AG08395 (cell line): Measurements from ENCODE around the gene RADIL.

Source experiments
- DNase-seq: peaks from one replicate; pipeline ENCODE4 v3.0.0; 2012; ENCODE audit warnings: mixed read lengths, low spot score

RADIL gene

GRCh38 chr7:4851459-4852422, 31.8 kb downstream of the RADIL start:
- DNase-seq: peak; percentile 65

GRCh38 chr7:4850262-4850795, 33.2 kb downstream of the RADIL start:
- no peak for DNase-seq

- peak; percentile 48 for DNase-seq
Measured at GRCh38 chr7:4849390-4849789, 34.1 kb downstream of the RADIL start.

GRCh38 chr7:4845740-4846142, 37.8 kb downstream of the RADIL start:
- DNase-seq: peak; percentile 15

- no peak for DNase-seq
Measured at GRCh38 chr7:4842319-4843064, 41.0 kb downstream of the RADIL start.

GRCh38 chr7:4841836-4842235, 41.7 kb downstream of the RADIL start:
- no peak for DNase-seq

- no peak for DNase-seq
Measured at GRCh38 chr7:4841007-4841784, 42.3 kb downstream of the RADIL start.

- no peak for DNase-seq
Measured at GRCh38 chr7:4840079-4840501, 43.4 kb downstream of the RADIL start.

DNA sequence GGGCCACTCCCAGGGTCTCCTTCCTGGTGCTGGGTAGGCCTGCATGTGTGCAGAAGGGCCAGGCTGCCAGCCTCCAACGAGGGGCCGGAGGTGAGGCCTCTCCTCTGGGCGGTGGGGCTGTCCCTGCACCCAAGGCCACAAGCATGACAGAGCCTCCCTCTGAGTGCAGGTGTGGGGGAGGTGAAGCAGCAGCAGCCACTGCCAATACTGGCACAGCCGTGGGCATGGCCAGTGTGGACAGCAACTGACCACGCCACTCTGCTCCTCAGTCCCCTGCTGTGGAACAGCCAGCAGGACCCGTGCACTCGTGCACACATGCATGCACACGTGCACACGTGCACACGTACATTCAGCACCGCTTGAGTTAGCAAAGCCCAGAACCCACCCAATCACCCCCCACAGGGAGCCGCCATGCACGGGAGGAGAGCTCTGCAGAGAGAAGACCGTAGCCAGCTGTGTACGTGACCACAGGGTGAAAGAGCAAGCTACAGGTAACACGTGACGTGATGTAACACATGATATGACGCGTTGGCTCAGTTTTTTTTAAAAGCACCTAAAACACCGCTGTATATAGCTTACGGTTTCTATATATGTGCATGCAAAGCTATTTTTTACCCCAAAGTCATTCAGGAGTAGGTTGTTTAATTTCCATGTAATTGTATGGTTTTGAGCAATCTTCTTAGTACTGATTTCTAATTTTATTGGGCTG, 44.7 kb downstream of the RADIL start:
- no peak for DNase-seq

DNA sequence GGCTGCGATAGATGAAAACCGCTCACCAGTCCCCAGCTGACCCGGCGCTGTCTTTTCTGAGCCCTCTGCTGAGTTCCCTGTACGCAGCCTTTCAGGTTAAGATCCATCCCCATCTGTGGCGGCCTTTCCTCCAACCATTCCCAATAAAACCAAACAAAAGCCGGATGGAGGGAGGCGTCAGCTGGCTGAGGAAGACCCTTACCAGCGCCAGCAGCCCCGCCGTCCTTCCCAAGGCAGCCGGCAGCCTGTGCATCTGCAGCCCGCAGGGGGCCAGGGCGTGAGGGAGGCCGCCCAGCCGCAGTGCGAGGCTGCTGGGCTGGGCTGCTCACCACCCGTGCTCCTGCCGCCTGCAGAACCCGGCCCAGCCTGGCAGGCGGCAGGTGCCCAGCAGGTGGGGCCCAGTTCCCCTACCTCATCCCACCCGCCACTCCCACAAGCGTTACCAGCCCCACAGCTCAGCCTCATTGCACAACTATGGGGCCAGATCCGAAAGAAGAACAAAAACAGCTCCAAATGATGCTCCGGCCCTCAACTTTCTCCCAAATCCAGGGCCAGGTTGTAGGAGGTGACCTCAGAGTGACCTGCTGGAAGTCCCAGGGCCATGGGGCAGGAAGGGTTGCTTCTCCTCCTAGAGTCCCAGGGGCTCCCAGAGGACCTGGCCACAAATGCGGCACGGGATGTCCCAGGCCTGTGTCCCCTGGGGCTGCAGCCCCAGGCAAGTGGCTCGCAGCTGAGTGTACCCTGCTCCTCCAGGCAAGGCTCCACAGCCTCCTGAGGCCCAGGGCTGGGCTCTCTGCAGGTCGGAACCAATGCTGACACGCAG, 45.5 kb downstream of the RADIL start:
- no peak for DNase-seq

DNA sequence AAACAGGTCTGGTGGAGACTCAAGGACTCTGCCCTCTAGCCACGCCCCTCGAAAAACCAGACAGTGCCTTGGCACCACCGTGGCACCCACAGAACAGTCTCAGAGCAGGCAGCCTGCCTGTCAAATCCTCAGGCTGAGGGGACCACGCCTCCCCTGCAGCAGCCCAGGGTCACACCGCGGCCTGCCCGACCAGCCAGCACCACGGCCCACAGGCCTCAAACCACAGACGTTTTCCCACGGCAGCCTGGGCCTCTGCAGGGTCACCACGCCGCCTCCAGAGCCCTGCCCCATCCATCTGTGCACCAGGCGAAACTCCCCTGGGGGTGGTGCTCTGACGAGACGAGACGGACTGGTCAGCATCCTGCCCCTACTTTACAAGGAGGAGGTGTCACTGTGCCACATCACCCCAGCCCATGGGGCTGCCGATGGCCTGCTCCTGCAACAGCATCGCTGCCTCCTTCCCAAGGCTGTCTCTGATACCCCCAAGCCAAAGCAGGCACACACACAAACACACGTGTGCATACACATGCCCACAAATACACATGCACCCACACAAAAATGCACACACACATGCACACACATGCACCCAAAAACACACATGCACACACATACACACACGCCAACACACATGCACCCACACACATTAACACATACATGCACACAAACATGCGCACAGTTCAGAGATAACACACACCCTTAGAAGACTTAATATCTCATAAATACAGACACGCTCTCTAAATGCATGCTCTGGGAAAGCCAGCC, 46.3 kb downstream of the RADIL start:
- no peak for DNase-seq

- no peak for DNase-seq
Measured at GRCh38 chr7:4836206-4836661, 47.3 kb downstream of the RADIL start.

- no peak for DNase-seq
Measured at GRCh38 chr7:4835398-4836205, 47.9 kb downstream of the RADIL start.

- DNase-seq: no peak
Measured at GRCh38 chr7:4834601-4835397, 48.7 kb downstream of the RADIL start.

GRCh38 chr7:4833691-4834600, 49.6 kb downstream of the RADIL start:
- no peak for DNase-seq

DNA sequence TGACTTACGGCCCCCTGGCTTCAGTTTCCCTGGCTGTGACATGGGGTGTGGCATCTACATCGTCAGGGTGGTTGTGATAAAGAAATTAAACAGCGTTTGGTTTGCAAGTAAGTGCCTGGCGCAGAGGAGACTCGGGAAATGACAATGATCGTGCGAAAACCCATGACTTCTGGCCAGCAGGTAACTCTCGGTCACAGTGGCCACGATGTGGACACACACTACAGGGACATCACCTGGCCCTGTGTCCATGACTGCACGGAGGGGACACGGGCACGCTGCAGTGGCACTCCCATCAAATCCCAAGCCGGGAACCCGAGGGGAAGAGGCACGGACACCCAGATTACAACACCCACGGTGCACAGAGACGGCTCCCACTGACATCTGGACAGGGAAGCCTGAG, 50.3 kb downstream of the RADIL start:
- no peak for DNase-seq

DNA sequence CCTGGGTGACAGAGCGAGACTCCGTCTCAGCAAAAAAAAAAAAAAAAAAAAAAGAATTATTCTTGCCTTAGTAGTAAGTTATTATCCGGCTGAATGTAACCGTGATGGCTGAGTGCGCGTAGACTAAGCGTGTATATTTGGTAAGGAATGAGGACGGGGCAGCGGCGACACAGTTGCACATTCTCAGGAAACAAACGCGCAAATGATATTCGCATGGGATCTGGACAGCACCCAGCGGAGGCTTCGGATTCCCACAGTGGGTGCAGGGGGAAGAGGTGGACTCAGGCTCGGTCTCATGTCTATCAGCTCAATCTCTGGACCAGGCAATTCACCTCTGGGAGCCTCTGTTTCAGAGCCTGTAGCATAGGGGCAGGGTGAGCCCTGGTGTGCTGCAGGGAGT, 50.8 kb downstream of the RADIL start:
- DNase-seq: no peak
